Neural cell (in vitro differentiated cells): Measurements from ENCODE around the gene C2orf69. TPM values are rescaled to one million over a fixed set of nuclear protein-coding genes. Genes with fewer than 3 reads are reported as not detected.

Source experiments
- H2AFZ ChIP-seq: fragments of 200-600, 300-800 bp; sonication (generic), shearing (Covaris generic); 2 replicates; pipeline ENCODE4 v1.6.0; 2014; ENCODE audit warnings: low read depth, mild to moderate bottlenecking, antibody characterized with exemption, low read length, moderate library complexity
- H3F3A ChIP-seq: fragments of 200-600 bp; shearing (Covaris generic); 2 replicates; pipeline ENCODE4 v1.6.1; 2016; ENCODE audit warnings: mild to moderate bottlenecking, moderate library complexity, mixed read lengths, antibody characterized with exemption, low read length; ENCODE audit not compliant: insufficient read depth, poor library complexity, severe bottlenecking
- H3K27ac ChIP-seq: fragments of 200-600, 300-800 bp; sonication (generic), shearing (Covaris generic); 2 replicates; pipeline ENCODE4 v1.5.1; 2014; ENCODE audit warnings: mild to moderate bottlenecking, low read length, moderate library complexity
- H3K27me3 ChIP-seq: fragments of 300-800, 200-600 bp; sonication (generic), shearing (Covaris generic); 2 replicates; pipeline ENCODE4 v1.6.0; 2014; ENCODE audit warnings: mild to moderate bottlenecking, low read depth, low read length, moderate library complexity; ENCODE audit not compliant: insufficient read depth
- H3K36me3 ChIP-seq: fragments of 300-800, 200-600 bp; sonication (generic), shearing (Covaris generic); 2 replicates; pipeline ENCODE4 v1.5.1; 2014; ENCODE audit warnings: mild to moderate bottlenecking, antibody characterized with exemption, low read length, moderate library complexity; ENCODE audit not compliant: insufficient read depth
- H3K4me2 ChIP-seq: fragments of 300-800, 200-600 bp; sonication (generic), shearing (Covaris generic); 2 replicates; pipeline ENCODE4 v1.6.0; 2014; ENCODE audit warnings: mild to moderate bottlenecking, low read length
- H3K4me3 ChIP-seq: fragments of 300-800, 200-600 bp; sonication (generic), shearing (Covaris generic); 2 replicates; pipeline ENCODE4 v1.5.1; 2014; ENCODE audit warnings: mild to moderate bottlenecking, low read length, moderate library complexity
- H3K79me2 ChIP-seq: fragments of 200-600 bp; shearing (Covaris generic); replicated peaks from 2 replicates; pipeline ENCODE4 v1.6.0; 2014; ENCODE audit warnings: mild to moderate bottlenecking, low read length, moderate library complexity; ENCODE audit not compliant: insufficient read depth
- H3K9ac ChIP-seq: fragments of 300-800, 200-600 bp; sonication (generic), shearing (Covaris generic); 2 replicates; pipeline ENCODE4 v1.6.1; 2016; ENCODE audit warnings: mild to moderate bottlenecking, low read length, mixed read lengths
- H3K9me2 ChIP-seq: fragments of 200-600 bp; shearing (Covaris generic); 2 replicates; pipeline ENCODE4 v1.6.1; 2016; ENCODE audit warnings: mild to moderate bottlenecking, low read length, mixed read lengths; ENCODE audit not compliant: insufficient read depth
- H3K9me3 ChIP-seq: fragments of 200-600, 300-800 bp; sonication (generic), shearing (Covaris generic); 2 replicates; pipeline ENCODE4 v1.6.1; 2016; ENCODE audit warnings: mild to moderate bottlenecking, mixed run types, low read length, moderate library complexity, mixed read lengths
- H4K20me1 ChIP-seq: fragments of 200-600 bp; shearing (Covaris generic); 2 replicates; pipeline ENCODE4 v1.6.1; 2016; ENCODE audit warnings: mild to moderate bottlenecking, mixed run types; ENCODE audit not compliant: insufficient read depth
- CTCF ChIP-seq: fragments of 450-650 bp; IDR thresholded peaks from 2 replicates; pipeline ENCODE4 v1.5.1; 2014; ENCODE audit warnings: antibody characterized with exemption, mild to moderate bottlenecking, moderate library complexity; ENCODE audit not compliant: poor library complexity, severe bottlenecking
- EP300 ChIP-seq: fragments of 450-650 bp; conservative IDR thresholded peaks from 2 replicates; pipeline ENCODE4 v1.6.1; 2014; ENCODE audit warnings: antibody characterized with exemption, mild to moderate bottlenecking, moderate library complexity; ENCODE audit not compliant: poor library complexity, severe bottlenecking
- EZH2 ChIP-seq: fragments of 200-600, 300-800 bp; shearing (Covaris generic), sonication (generic); IDR thresholded peaks from 2 replicates; pipeline ENCODE4 v1.6.1; 2014; ENCODE audit warnings: antibody characterized with exemption, low read length, borderline replicate concordance, mild to moderate bottlenecking; ENCODE audit not compliant: insufficient read depth, poor library complexity, severe bottlenecking
- MXI1 ChIP-seq: fragments of 450-650 bp; conservative IDR thresholded peaks from 2 replicates; pipeline ENCODE4 v1.6.1; 2014; ENCODE audit warnings: antibody characterized with exemption, mild to moderate bottlenecking; ENCODE audit not compliant: poor library complexity, severe bottlenecking
- POLR2AphosphoS5 ChIP-seq: IDR thresholded peaks from 2 replicates; pipeline ENCODE4 v1.6.1; 2012
- RAD21 ChIP-seq: fragments of 450-650 bp; conservative IDR thresholded peaks from 2 replicates; pipeline ENCODE4 v1.6.1; 2014; ENCODE audit warnings: antibody characterized with exemption, mild to moderate bottlenecking, moderate library complexity
- SMC3 ChIP-seq: fragments of 450-650 bp; conservative IDR thresholded peaks from 2 replicates; pipeline ENCODE4 v1.6.1; 2014; ENCODE audit warnings: antibody characterized with exemption, mild to moderate bottlenecking, moderate library complexity; ENCODE audit not compliant: poor library complexity
- TAF1 ChIP-seq: IDR thresholded peaks from 2 replicates; pipeline ENCODE4 v1.6.1; 2012; ENCODE audit warnings: low read depth
- polyA minus RNA-seq: library from RNA; depleted of rRNA, polyadenylated mRNA; stranded (reverse); fragments of >200 nt; gene quantifications from 2 replicates; pipeline ENCODE4 v1.2.3, GENCODE V29; 2014
- polyA plus RNA-seq: library from polyadenylated mRNA; depleted of rRNA; stranded (reverse); fragments of >200 nt; gene quantifications from 2 replicates; pipeline ENCODE4 v1.2.3, GENCODE V29; 2014
- TF ChIP-seq, protein P1 (sequence below): IDR thresholded peaks from 2 replicates; pipeline ENCODE4 v1.6.1; 2012; ENCODE audit warnings: borderline replicate concordance

Gene C2orf69, protein sequence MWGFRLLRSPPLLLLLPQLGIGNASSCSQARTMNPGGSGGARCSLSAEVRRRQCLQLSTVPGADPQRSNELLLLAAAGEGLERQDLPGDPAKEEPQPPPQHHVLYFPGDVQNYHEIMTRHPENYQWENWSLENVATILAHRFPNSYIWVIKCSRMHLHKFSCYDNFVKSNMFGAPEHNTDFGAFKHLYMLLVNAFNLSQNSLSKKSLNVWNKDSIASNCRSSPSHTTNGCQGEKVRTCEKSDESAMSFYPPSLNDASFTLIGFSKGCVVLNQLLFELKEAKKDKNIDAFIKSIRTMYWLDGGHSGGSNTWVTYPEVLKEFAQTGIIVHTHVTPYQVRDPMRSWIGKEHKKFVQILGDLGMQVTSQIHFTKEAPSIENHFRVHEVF
- polyA plus RNA-seq: 13.8 and 17.3 TPM in 2 replicates
- 30.2 and 33.0 TPM in 2 replicates for polyA minus RNA-seq

- peak within 1 kb of the TSS; percentile 99 for H3K9ac ChIP-seq
- peaks cover 37% of the 10 kb centered on the region for H3K79me2 ChIP-seq
- TF ChIP-seq TAF1 (peak; percentile 90), EP300 (peak; percentile 82), EZH2 (no peak), POLR2AphosphoS5 (peak; percentile 90), MXI1 (peak; percentile 98), CTCF (peak; percentile 43), RAD21 (no peak), SMC3 (peak; percentile 52)
- TF ChIP-seq, protein P1, sequence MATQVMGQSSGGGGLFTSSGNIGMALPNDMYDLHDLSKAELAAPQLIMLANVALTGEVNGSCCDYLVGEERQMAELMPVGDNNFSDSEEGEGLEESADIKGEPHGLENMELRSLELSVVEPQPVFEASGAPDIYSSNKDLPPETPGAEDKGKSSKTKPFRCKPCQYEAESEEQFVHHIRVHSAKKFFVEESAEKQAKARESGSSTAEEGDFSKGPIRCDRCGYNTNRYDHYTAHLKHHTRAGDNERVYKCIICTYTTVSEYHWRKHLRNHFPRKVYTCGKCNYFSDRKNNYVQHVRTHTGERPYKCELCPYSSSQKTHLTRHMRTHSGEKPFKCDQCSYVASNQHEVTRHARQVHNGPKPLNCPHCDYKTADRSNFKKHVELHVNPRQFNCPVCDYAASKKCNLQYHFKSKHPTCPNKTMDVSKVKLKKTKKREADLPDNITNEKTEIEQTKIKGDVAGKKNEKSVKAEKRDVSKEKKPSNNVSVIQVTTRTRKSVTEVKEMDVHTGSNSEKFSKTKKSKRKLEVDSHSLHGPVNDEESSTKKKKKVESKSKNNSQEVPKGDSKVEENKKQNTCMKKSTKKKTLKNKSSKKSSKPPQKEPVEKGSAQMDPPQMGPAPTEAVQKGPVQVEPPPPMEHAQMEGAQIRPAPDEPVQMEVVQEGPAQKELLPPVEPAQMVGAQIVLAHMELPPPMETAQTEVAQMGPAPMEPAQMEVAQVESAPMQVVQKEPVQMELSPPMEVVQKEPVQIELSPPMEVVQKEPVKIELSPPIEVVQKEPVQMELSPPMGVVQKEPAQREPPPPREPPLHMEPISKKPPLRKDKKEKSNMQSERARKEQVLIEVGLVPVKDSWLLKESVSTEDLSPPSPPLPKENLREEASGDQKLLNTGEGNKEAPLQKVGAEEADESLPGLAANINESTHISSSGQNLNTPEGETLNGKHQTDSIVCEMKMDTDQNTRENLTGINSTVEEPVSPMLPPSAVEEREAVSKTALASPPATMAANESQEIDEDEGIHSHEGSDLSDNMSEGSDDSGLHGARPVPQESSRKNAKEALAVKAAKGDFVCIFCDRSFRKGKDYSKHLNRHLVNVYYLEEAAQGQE: peak; percentile 72
- no peaks in the 10 kb centered on the region for H4K20me1 ChIP-seq
- peak within 1 kb of the TSS; percentile 79 for H3K4me2 ChIP-seq
- no peaks in the 10 kb centered on the region for H3K36me3 ChIP-seq
- H3F3A ChIP-seq: no peaks in the 10 kb centered on the region
- H3K27ac ChIP-seq: peak within 1 kb of the TSS; percentile 98
- no peaks in the 10 kb centered on the region for H3K9me2 ChIP-seq
- peak within 1 kb of the TSS; percentile 100 for H3K4me3 ChIP-seq
- no peaks in the 10 kb centered on the region for H3K9me3 ChIP-seq
- no peaks in the 10 kb centered on the region for H3K27me3 ChIP-seq
- H2AFZ ChIP-seq: peak within 1 kb of the TSS; percentile 99
Observed at GRCh38 chr2:199911052-199911876, at the start of gene C2orf69. C2orf69 (plus strand) TSS chr2:199911293; CDS start chr2:199911439, 146 bp downstream.

DNA sequence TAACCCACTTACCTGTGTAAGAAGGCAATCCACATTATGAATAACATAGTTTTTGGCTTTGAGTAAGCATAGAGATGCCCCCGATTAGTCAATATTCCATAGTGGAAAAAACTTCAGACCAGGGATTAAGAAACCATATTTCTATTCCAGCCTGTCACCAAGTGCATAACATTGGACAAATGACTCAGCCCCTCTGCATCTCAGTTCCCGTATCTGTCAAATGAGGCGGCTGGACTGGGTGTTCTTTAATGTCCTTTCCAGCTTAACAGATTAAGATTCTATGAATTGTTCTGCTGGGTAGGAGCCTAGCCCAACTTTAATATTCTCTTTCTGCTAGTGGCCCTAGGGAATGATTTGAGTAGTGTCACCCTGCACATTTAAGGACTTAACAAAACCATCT, 48.3 kb upstream of the C2orf69 start:
- Histone ChIP-seq H2AFZ (no peak overlapping the region), H3K9me3 (no peaks in the 10 kb centered on the region), H3F3A (no peaks in the 10 kb centered on the region), H4K20me1 (no peaks in the 10 kb centered on the region), H3K4me3 (no peak overlapping the region), H3K4me2 (no peak overlapping the region), H3K9ac (no peak overlapping the region), H3K79me2 (no peaks in the 10 kb centered on the region), H3K27me3 (no peaks in the 10 kb centered on the region), H3K9me2 (no peaks in the 10 kb centered on the region), H3K27ac (no peak overlapping the region), H3K36me3 (no peaks in the 10 kb centered on the region)
- no peak for TF ChIP-seq CTCF
- TF ChIP-seq RAD21: no peak
- no peak for TF ChIP-seq MXI1
- no peak for TF ChIP-seq EP300
- TF ChIP-seq, protein P1: no peak
- TF ChIP-seq TAF1: no peak
- no peak for TF ChIP-seq EZH2
- no peak for TF ChIP-seq POLR2AphosphoS5
- TF ChIP-seq SMC3: no peak
